ENCODE results near the gene LENG1.
"Not testable (repeated sequence)": the region's sequence is repeated elsewhere in the genome, so short reads cannot be mapped to it uniquely, and the experiment has no call there.

The LENG1 gene

GRCh38 chr19:54159352-54160181 is at the start of gene LENG1:
Gene LENG1 (minus strand): TSS chr19:54159721. CDS start chr19:54159695, 26 bp downstream.
- peak; percentile 100 for DNase-seq

DNA sequence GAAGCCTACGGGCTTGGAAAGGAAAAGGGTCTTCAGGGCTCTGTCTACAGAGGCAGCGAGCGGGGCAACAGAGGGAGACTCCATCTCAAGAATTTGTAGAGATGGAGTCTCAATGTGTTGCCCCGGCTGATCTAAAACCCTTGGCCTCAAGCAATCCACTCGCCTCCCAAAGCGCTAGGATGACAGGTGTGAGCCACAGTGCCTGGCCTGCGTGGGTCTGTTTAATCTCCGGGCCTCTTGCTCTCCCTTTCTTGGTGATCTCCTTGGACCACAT is 49.2 kb upstream of the LENG1 start:
- peak; percentile 22 for DNase-seq

GRCh38 chr19:54207983-54208783 is 48.7 kb upstream of the LENG1 start:
- DNase-seq = peak; percentile 44

- no peak for DNase-seq
Measured at GRCh38 chr19:54207676-54207982, 48.1 kb upstream of the LENG1 start.

- DNase-seq = not testable (repeated sequence)
Measured at GRCh38 chr19:54207193-54207592, 47.7 kb upstream of the LENG1 start.

GRCh38 chr19:54206831-54207177 is 47.3 kb upstream of the LENG1 start:
- no peak for DNase-seq

DNA sequence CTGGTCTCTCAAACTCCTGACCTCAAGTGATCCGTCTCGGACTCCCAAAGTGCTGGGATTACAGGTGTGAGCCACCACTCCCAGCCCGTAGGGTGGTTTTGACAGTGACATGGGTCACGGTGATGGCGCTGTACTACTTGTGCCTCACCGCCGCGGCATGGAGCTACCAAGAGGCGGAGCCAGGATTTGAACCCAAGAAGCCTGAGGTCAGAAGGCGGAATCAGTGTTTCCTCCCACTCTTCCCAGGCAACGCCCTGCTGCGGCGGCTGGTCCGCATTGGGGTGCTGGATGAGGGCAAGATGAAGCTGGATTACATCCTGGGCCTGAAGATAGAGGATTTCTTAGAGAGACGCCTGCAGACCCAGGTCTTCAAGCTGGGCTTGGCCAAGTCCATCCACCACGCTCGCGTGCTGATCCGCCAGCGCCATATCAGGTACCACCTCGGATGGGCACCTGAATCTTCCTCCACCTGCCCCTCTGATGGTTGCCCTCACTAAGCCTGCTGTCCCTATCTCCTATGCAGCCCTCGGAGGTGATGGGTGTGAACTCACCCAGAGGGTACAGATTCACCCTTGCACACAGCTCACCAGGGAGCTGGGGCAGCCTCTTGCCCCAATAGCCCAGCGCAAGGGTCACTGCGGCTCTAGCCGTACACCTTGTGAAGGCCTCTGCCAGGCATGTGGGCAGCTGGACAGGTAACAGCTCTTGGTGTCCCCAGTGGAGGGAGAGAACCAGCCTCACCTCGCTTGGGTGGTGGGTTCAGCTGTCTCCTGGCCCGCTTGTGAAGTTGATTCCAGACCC is 46.7 kb upstream of the LENG1 start:
- DNase-seq = no peak

DNA sequence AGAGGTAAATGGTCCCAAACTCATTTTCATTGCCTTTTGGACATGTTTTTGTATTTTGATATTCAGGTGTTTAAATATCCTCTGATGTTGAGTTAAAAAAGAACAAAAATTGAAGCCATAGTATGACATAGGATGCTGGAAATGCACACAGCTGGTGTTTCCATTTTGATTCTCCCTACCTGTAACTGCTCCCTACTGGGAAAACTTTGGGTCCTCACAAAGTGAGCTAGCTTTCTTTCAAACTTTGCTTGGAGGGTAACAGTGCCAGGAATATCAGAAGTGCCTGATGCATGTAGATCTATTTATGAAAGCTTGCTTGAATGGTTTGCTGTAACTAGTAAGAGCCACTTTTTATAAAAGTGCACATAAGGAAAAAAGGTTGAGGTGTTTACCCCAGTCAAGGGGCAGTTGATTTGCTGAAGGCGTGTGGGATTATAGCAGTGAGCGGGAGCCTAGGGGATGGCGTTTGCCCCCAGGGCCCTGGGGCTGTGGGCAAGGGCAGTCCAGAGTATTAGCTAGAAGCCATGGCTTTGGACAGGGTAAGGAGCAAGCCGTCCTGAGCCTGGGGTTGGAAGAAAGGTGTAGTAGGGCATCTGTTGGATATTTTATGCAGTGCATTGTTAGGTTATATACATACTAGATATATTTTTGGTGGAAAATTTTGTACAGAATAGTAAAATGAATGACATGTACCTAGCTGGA is 45.4 kb upstream of the LENG1 start:
- DNase-seq = no peak

- no peak for DNase-seq
Measured at GRCh38 chr19:54203151-54203611, 43.7 kb upstream of the LENG1 start.

DNA sequence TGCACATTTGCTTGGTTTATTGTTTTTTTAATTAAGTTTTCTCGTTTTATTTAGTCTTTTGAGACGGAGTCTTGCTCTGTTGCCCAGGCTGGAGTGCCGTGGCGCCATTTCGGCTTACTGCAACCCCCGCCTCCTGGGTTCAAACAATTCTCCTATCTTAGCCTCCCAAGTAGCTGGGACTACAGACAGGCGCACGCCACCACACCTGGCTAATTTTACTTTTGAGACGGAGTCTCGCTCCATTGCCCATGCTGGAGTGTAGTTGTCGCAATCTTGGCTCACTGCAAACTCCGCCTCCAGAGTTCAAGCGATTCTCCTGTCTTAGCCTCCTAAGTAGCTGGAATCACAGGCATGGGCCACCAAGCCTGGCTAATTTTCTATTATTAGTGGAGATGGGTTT is 42.5 kb upstream of the LENG1 start:
- no peak for DNase-seq

GRCh38 chr19:54201172-54201701 is 41.7 kb upstream of the LENG1 start:
- DNase-seq = no peak

DNA sequence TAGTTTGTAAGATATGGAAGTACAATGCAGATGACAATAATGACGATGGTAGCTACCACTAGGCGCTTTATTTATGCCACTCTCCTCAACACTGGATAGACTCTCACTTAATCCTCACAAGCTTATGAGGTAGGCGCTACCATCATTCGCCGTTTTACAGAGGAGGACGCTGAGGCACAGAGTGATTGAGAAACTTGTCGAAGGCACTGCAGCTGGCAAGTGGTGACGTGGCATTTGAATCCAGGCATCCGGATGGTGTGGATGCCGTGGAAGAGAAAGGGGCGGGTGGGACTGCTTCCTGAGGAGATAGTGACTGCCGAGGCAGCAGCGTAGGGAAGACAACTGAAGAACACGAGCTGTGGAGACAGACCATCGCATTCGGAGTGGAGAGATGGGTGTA is 39.9 kb upstream of the LENG1 start:
- DNase-seq = no peak

DNA sequence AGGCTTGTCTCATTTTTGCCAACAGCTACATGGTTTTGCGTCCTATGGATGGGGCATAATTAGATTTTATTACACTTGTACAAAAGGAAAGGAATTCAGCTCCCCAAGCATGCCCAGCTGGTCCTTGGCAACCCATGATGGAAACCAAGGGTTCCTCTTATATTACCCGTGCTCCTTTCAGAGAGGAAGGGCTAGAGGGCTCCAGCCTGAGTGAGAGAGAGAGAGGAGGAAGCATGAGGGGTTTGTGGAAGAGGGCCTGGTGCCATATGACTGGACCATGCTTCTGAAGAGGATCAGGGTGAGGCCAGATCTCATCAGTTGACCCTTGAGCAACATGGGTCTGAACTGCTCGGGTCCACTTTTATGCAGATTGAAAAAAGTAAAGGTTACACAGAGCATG is 37.6 kb upstream of the LENG1 start:
- DNase-seq = no peak

DNA sequence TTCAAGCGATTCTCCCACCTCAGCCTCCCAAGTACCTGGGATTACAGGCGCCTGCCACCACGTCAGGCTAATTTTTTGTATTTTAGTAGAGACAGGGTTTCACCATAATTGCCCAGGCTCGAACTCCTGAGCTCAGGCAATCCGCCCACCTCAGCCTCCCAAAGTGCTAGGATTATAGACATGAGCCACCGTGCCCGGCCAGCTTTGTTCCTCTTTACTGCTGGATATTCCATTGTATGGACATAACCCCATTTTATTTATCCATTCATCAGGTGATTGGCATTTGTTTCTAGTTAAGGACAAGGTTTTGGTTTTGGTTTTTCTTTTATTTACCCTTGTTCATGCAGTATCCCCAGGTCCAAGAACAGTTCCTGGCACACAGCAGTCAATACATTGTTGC is 37.0 kb upstream of the LENG1 start:
- DNase-seq = no peak

- not testable (repeated sequence) for DNase-seq
Measured at GRCh38 chr19:54194463-54194862, 34.9 kb upstream of the LENG1 start.

DNA sequence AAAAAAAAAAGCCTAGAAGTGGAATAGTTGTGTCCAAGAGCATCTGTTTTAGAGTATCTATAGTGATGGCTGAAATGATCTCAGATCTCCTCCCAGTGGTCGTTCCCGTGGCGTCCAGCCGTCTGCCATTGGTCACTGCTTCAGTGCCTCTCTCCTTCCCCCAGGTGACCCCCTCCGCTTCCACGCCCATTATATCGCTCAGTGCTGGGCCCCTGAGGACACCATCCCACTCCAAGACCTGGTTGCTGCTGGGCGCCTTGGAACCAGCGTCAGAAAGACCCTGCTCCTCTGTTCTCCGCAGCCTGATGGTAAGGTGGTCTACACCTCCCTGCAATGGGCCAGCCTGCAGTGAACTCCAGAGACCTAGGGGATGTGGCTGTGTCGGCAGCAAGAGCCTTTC is 33.5 kb upstream of the LENG1 start:
- no peak for DNase-seq

DNA sequence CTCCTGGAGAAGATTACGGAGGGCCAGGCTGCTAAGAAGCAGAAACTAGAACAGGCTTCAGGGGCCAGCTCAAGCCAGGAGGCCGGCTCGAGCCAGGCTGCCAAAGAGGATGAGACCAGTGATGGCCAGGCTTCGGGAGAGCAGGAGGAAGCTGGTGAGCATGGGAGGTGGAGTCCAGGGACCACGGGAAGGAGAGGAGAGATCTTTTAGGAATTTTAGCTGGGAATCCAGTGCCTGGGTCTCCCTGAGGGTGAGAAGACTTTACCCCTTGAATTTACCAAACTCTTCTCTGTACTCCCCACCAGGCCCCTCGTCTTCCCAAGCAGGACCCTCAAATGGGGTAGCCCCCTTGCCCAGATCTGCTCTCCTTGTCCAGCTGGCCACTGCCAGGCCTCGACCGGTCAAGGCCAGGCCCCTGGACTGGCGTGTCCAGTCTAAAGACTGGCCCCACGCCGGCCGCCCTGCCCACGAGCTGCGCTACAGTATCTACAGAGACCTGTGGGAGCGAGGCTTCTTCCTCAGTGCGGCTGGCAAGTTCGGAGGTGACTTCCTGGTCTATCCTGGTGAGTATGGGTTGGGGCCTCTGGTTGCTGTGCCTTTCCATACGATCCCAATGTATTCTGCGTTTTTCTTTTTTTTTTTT is 32.4 kb upstream of the LENG1 start:
- DNase-seq = no peak

DNA sequence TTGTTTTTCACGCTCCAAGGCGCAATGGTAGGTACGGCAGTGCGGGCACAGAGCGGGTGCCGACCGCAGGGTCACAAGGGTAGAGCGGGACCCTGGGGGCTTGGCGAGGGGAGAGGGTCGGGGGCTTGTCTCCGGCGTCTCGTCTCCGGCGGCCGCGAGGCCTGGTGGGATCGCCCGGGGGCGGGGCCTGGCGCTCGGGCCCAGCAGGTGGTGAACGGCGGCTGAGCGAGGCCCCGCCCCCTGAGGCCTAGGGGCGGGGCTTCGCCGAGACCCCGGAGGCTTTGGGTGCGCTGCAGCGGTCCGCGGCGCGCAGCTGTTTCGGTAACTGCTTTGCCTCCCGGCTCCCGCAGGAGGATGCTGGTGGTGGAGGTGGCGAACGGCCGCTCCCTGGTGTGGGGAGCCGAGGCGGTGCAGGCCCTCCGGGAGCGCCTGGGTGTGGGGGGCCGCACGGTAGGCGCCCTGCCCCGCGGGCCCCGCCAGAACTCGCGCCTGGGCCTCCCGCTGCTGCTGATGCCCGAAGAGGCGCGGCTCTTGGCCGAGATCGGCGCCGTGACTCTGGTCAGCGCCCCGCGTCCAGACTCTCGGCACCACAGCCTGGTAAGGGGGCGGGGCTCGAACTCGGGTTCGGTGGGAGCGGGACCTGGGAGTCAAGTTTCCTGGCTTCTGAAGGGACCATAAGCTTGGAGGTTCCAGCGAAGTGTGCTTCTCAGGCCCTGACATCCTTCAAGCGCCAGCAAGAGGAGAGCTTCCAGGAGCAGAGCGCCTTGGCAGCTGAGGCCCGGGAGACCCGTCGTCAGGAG is 31.7 kb upstream of the LENG1 start, which contains the start of gene TSEN34:
TSS of gene TSEN34 (plus strand) at position 298 of the 800 bp plus-strand sequence. CDS start at position 355, 57 bp downstream.
- peak; percentile 81 for DNase-seq

DNA sequence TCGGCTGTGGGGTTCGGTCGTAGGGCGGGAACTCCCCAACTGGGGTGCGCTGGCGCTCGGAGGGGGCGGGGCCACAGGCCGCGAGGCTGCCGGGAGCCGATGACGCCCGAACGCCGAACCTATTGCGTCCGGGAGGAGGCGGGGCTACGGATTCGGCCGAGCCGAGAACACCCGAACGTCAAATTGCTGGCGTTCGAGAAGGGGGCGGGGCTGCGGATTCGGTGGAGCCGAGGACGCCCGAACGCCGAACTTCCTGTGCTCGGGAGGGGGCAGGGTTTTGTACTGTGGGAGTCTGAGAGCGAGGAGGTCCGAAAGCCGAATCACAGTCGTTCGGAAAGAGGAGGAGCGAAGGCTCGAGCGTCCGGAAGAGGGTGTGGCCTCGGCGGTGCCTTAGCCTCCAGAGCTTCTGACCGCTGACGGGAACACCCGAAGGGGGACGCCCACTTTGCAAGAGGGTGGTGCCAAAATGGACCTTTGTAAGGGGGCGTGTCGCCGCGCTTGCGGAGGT is 31.0 kb upstream of the LENG1 start:
- peak; percentile 99 for DNase-seq

DNA sequence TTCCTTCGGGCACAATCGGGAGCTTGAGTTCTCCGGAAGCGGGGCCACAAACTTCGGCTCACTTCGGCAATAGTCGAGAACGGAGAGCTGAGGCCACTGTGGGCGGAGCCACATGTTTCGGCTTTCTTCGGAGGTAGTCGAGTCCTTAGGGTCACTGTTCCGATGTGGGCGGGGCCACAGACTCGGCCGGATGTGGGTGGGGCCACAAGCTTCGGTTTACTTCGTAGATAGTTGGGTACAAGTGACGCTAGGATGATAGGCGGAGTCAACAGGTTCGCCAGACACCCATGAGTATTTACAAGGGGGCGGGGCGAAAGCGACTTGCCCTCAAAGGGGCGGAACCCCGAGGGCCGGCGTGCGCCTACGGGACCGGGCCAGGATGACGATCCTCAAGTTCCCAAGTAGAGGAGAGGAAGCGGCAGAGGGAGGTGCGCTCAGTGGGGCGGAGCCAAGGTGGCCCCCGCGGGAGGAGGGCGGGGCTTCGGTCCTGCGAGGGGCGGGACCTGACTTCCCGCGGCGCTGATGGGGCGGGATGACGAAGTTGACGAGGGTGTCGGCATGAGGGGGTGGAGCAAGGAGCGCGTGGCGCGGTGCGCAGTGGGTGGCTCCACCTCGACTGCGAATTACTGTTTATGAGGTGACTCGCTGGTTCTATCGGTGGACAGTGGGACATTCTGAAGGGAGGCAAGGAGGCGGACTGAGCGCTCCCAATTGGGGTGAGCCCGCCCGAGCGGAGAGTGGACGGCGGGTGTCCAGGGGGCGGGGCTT is 30.4 kb upstream of the LENG1 start:
- DNase-seq = peak; percentile 100

All from fibroblast of skin of right biceps (primary cell).